HepG2 (cell line): ENCODE data around the gene TM4SF4. TPM values are rescaled to one million over a fixed set of nuclear protein-coding genes. Genes with fewer than 3 reads are reported as not detected.

ENCODE experiments used
- DBP ChIP-seq: sonication (generic); formaldehyde crosslinking; IDR thresholded peaks from 2 replicates; pipeline ENCODE4 v1.4.0; 2020; ENCODE audit warnings: missing genetic modification reagents; ENCODE audit errors: not compliant biosample characterization
- ELF3 ChIP-seq: IDR thresholded peaks from 2 replicates; pipeline ENCODE4 v1.6.1; 2016; ENCODE audit warnings: missing genetic modification reagents, missing compliant biosample characterization
- FOXK1 ChIP-seq: sonication (generic); formaldehyde crosslinking; IDR thresholded peaks from 2 replicates; pipeline ENCODE4 v1.4.0; 2020; ENCODE audit warnings: low read depth, missing genetic modification reagents, borderline replicate concordance
- KIAA2018 ChIP-seq: sonication (generic); formaldehyde crosslinking; IDR thresholded peaks from 2 replicates; pipeline ENCODE4 v1.5.0; 2020; ENCODE audit warnings: mild to moderate bottlenecking, missing genetic modification reagents, borderline replicate concordance
- PATZ1 ChIP-seq: sonication (generic); formaldehyde crosslinking; IDR thresholded peaks from 2 replicates; pipeline ENCODE4 v1.4.0; 2020; ENCODE audit warnings: missing genetic modification reagents
- POGZ ChIP-seq: sonication (generic); formaldehyde crosslinking; IDR thresholded peaks from 2 replicates; pipeline ENCODE4 v1.4.0; 2020; ENCODE audit warnings: mild to moderate bottlenecking, missing genetic modification reagents
- SALL1 ChIP-seq: sonication (generic); formaldehyde crosslinking; IDR thresholded peaks from 2 replicates; pipeline ENCODE4 v1.8.0; 2022; ENCODE audit warnings: mild to moderate bottlenecking, missing genetic modification reagents
- TBP ChIP-seq: sonication (generic); formaldehyde crosslinking; IDR thresholded peaks from 2 replicates; pipeline ENCODE4 v1.5.0; 2020; ENCODE audit warnings: missing genetic modification reagents
- THAP7 ChIP-seq: sonication (generic); formaldehyde crosslinking; IDR thresholded peaks from 2 replicates; pipeline ENCODE4 v1.8.1; 2023; ENCODE audit warnings: mild to moderate bottlenecking, missing genetic modification reagents
- ZNF414 ChIP-seq: sonication (generic); formaldehyde crosslinking; IDR thresholded peaks from 2 replicates; pipeline ENCODE4 v1.5.0; 2020; ENCODE audit warnings: missing genetic modification reagents
- ZNF501 ChIP-seq: sonication (generic); formaldehyde crosslinking; IDR thresholded peaks from 2 replicates; pipeline ENCODE4 v1.5.1; 2020; ENCODE audit warnings: mild to moderate bottlenecking, moderate library complexity, missing genetic modification reagents
- polyA plus RNA-seq, 8 experiments: library from polyadenylated mRNA; depleted of rRNA in 3 of 8; stranded (reverse) in 7 of 8; unstranded in 1 of 8; fragments of >200 nt; fragmentation: Illumina TruSeq in 4 of 8; extraction: Trizol in 4 of 8; gene quantifications; 2 replicates each; pipeline versions ENCODE4 v1.2.1 to v1.2.3, GENCODE V29; 2011 to 2016; ENCODE audit warnings: low read depth in 4 of 8, missing spikeins in 1 of 8, mixed read lengths in 1 of 8; ENCODE audit not compliant: insufficient read depth in 1 of 8
- total RNA-seq, 5 experiments: library from RNA; depleted of rRNA; stranded (reverse); fragments of >200 nt; fragmentation: Illumina TruSeq; extraction: Trizol; gene quantifications; 2 replicates each; pipeline ENCODE4 v1.2.3, GENCODE V29; 2016; ENCODE audit warnings: low read depth in 1 of 5

The TM4SF4 gene
- total and polyA plus RNA-seq, 2 of the 13 experiments (the other 11 are each of a cell fraction or from before 2014, with no cell fraction given), result 0.63 to 0.95 TPM

- TF ChIP-seq TBP, result no peak
- TF ChIP-seq FOXK1, result peak; percentile 45; the same call in 1 of the 2 replicates
- peak; percentile 84 for TF ChIP-seq SALL1
- 0 out of 2 replicates have a peak, but pooled peaks have one; percentile 41 for TF ChIP-seq ZNF414 (CRISPR knock-in tag)
- TF ChIP-seq ELF3 (CRISPR knock-in tag), result peak; percentile 49; the same call in 1 of the 2 replicates
- TF ChIP-seq POGZ (CRISPR knock-in tag), result peak; percentile 59; the same call in 1 of the 2 replicates
- peak; percentile 28; the same call in 1 of the 2 replicates for TF ChIP-seq PATZ1 (CRISPR knock-in tag)
- TF ChIP-seq THAP7 (CRISPR knock-in tag), result no peak
- TF ChIP-seq ZNF501 (CRISPR knock-in tag), result 0 out of 2 replicates have a peak, but pooled peaks have one; percentile 32
- no peak for TF ChIP-seq DBP
- TF ChIP-seq KIAA2018, result no peak
These were observed 6.0 kb downstream of the TM4SF4 start (continued) for GRCh38 chr3:149480326-149481017.
